Measurements from ENCODE around the gene PTDSS2. TPM values are rescaled to one million over a fixed set of nuclear protein-coding genes. Genes with fewer than 3 reads are reported as not detected.

Gene PTDSS2
- total RNA-seq, 4 donors from 2014 or later: 21.0 to 42.7 (median 31.7) TPM

- no peaks in the 10 kb centered on the region for H3K9me3 ChIP-seq
- H3K27ac ChIP-seq: no peak overlapping the region
- no peaks in the 10 kb centered on the region for H3K27me3 ChIP-seq
- H3K4me3 ChIP-seq: no peak overlapping the region
- H3K4me1 ChIP-seq: no peaks in the 10 kb centered on the region
- H3K36me3 ChIP-seq: no peaks in the 10 kb centered on the region
- DNase-seq: no peak
- no peak for TF ChIP-seq POLR2A (IDR thresholded peaks at IDR 0.05)
- TF ChIP-seq CTCF (IDR thresholded peaks at IDR 0.05): no peak
Measured at GRCh38 chr11:477052-477715, 27.1 kb downstream of the PTDSS2 start.

- Histone ChIP-seq H3K9me3 (no peaks in the 10 kb centered on the region), H3K36me3 (no peaks in the 10 kb centered on the region), H3K4me3 (no peak overlapping the region), H3K27me3 (no peaks in the 10 kb centered on the region), H3K27ac (no peak overlapping the region), H3K4me1 (no peaks in the 10 kb centered on the region)
- TF ChIP-seq POLR2A (IDR thresholded peaks at IDR 0.05) (no peak), CTCF (IDR thresholded peaks at IDR 0.05) (no peak)
- no peak for DNase-seq
Measured at GRCh38 chr11:479311-479710, 29.2 kb downstream of the PTDSS2 start.

- H3K36me3 ChIP-seq: peaks cover 0 to 5% (median 0%) of the 10 kb centered on the region in 3 donors
- no peak overlapping the region for H3K27ac ChIP-seq
- no peak overlapping the region for H3K4me3 ChIP-seq
- DNase-seq: no peak
- H3K9me3 ChIP-seq: no peaks in the 10 kb centered on the region
- TF ChIP-seq POLR2A (IDR thresholded peaks at IDR 0.05) (no peak), CTCF (IDR thresholded peaks at IDR 0.05) (no peak)
- H3K27me3 ChIP-seq: no peaks in the 10 kb centered on the region
- H3K4me1 ChIP-seq: no peaks in the 10 kb centered on the region
Measured at GRCh38 chr11:484616-485015, 34.5 kb downstream of the PTDSS2 start.

- DNase-seq: no peak
- H3K27ac ChIP-seq: no peak overlapping the region
- H3K9me3 ChIP-seq: no peaks in the 10 kb centered on the region
- H3K4me1 ChIP-seq: no peaks in the 10 kb centered on the region
- H3K27me3 ChIP-seq: no peaks in the 10 kb centered on the region
- TF ChIP-seq CTCF (IDR thresholded peaks at IDR 0.05): no peak
- no peak for TF ChIP-seq POLR2A (IDR thresholded peaks at IDR 0.05)
- H3K4me3 ChIP-seq: no peak overlapping the region
- H3K36me3 ChIP-seq: peaks cover 0 to 13% (median 0%) of the 10 kb centered on the region in 3 donors
Measured at GRCh38 chr11:486189-486588, 36.1 kb downstream of the PTDSS2 start.

GRCh38 chr11:487571-488021, 37.5 kb downstream of the PTDSS2 start:
- TF ChIP-seq CTCF (IDR thresholded peaks at IDR 0.05) (no peak), POLR2A (IDR thresholded peaks at IDR 0.05) (no peak)
- H3K27me3 ChIP-seq: no peaks in the 10 kb centered on the region
- H3K36me3 ChIP-seq: peaks cover 0 to 13% (median 0%) of the 10 kb centered on the region in 3 donors
- no peaks in the 10 kb centered on the region for H3K9me3 ChIP-seq
- no peaks in the 10 kb centered on the region for H3K4me1 ChIP-seq
- DNase-seq: no peak
- H3K27ac ChIP-seq: no peak overlapping the region
- H3K4me3 ChIP-seq: no peak overlapping the region

All from Peyer's patch (tissue), 4 donors.